Stimulated activated CD8-positive, alpha-beta memory T cell treated with anti-CD3 and anti-CD28 coated beads, Interleukin-12 subunit alpha, Interleukin-12 subunit beta, amount 100 ng/mL, for 1 hour (primary cell): ENCODE data around the gene FLT4.

Experiments
- DNase-seq: peaks from one replicate; pipeline ENCODE4 v3.0.0-alpha.2; 2020; ENCODE audit warnings: low read depth

FLT4 gene

DNA sequence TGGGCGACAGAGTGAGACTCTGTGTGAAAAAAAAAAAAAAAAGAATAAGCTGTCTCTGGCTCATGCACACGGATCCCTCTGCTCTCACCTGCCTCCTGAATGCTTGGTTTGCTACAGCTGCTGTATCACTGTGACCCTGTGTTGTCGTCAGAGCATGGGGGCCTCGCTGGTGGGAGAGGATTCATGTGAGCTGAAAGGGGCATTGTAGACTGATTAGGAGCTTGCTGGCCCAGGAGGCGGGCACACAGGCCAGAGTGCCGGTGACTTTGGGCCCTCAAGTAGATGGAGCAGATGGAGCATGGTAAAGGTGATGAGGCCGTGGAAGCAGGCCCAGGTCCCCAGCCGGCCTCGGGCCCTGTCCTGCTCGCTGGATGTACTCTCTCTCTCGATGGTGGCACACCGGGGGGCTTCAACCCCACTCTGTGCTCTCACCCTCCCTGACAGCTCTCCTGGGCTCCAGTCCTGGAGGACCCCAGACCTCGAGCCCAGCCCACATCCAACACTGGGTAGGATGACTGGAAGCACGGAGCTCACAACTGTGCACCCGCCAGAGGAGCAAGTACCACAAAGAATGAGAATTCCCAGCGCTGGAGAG, 7.1 kb downstream of the FLT4 start:
- no peak for DNase-seq

DNA sequence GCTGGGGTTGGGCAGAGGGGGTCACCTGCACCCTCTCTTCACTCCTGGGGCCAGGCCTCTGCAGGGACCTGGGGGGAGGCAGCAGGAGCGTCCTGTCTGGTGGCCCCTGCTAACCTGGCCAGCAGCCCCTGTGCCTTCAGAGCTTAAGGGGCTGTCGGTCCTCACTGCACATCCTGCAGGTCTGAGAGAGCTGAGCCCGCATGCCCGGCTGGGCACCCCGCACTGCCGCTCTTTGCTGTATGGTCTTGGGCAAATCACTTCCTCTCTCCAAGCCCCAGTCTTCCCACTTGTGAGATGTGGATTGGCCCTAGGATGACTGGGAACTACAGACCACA, 7.9 kb downstream of the FLT4 start:
- DNase-seq = no peak

DNA sequence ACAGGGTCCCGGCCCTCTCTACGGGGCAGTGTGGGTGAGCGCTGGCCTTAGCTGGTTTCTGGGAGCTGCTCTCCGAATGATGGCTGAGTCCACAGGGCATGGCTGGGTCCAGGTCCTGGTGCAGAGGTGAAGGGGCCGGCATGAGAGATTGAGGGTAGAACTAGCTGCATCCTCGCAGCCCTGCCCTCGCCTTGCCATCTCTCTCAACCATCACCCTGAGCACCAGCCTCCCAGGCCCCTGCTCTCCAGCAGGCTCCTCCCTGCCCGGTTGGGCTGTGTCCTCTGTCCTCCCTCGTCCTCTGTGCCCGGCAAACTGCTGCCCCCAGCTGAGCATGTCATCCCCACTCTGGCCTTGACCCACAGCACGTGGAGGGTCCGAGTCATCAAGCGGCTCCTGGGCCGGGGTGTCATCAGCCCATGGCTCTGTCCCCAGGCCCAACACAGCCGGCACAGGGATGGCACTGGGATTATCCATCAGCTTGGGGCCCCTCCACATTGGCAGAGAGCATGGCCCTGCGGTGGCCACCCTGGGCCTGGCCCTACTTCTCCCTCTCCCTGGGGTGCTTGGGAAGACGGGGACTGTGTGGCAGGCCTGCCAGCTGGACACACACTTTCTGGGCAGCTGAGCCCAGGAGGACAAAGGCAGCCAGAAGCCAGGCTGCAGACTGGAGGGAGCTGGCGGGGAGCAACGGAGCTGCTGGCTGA, 8.4 kb downstream of the FLT4 start:
- DNase-seq = no peak

DNA sequence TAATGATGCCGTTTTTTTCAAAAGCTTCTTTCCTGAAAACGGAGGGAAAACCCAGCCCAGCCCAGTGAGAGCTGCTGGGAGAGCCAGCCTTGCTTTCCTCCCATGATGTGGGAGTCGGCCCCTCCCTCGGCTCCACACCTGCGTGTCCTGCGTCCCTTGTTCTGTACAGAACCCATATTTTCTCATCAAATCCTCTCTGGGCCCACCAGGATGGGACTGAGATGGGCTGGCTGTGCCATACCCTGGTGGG, 8.9 kb downstream of the FLT4 start:
- no peak for DNase-seq

DNA sequence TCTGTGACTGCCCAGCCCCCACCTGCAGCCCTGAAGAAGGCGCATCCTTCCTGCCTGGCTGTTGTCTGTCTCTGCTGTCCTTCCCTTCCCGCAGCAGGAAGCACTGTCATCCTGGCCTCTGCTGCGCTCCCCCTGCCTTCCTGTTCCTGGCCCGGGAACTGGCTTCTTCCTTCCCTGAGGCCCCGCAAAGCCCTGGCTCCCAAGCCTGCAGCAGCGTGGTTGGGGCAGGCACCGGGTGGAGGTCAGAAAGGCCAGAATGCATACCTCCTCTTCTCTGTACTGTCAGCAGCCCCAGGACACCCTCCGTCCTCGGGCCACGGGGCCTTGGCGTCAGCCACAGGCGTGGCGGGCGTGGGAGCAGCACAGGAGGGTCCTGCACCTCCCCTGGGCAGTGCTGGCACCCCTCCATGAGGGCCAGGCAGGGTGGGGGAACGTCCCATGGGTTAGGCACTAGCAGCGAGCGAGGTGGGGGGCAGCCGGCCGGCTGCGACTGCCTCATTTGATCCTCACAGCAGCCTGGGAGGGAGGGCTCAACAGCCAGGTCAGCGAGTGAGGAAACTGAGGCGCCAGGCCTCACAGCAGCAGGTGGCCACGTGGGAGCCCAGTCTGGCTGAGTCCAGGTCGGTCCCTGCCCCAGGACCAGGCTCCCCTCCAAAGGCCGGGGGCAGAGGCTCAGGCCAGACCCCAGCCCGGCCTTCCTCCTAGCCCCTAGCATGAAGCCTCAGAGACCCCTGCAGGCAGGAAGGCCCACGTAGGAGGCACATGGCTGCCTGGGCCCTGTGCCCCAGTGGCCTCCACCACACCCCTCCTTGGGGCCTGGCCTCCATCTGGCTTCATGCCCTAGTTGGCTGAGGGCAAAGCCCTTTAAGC, 9.4 kb downstream of the FLT4 start:
- DNase-seq = no peak

DNA sequence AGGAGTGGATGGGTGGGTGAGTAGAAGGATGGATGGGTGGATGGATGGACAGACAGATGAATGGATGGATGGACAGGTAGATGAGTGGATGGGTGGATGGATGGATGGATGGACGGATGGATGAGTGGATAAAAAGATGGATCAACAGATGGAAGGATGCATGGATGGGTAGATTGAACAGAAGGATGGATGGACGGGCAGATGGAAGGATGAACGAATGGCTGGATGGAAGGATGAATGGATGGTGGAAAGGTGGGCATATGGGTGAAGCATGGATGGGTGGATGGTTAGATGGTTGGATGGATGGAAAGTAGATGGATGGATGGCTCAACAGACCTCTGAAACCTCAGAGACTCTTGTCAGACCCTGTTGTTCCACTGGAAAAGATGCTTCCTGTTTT, 10.1 kb downstream of the FLT4 start:
- DNase-seq = no peak

DNA sequence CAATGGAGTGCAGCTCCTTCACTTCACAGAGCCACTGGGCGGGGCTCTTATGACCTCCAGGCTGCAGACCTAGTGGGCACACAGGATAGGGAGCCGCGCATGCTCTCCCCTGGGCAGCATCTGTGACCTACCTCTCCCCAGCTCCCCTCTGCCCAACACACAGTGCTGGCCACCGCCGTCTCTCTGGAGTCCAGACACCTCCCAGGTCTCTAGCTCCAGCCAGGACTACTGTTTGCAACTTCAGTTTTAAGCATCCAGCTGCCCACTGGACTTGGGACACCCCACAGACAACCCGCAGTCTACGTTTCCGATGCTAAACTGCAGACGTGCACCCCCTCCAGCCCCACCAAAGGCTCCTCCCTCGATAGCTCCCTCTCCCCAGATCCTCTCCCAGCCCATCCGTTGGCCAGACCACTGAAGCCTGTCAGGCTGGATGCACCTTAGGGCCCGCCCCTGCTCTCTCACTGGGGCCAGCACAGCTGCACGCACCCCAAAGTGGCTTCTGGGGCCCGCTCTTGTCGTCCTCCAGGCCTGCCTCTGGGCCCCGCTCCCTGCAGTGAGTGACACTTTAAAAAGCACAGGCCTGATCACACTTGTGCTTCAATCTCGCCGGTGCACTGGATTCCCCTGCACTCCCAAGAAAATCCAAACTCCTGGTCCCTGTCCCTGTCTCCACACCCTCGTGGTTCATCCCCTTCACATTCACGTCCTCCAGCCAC, 11.3 kb downstream of the FLT4 start:
- no peak for DNase-seq

DNA sequence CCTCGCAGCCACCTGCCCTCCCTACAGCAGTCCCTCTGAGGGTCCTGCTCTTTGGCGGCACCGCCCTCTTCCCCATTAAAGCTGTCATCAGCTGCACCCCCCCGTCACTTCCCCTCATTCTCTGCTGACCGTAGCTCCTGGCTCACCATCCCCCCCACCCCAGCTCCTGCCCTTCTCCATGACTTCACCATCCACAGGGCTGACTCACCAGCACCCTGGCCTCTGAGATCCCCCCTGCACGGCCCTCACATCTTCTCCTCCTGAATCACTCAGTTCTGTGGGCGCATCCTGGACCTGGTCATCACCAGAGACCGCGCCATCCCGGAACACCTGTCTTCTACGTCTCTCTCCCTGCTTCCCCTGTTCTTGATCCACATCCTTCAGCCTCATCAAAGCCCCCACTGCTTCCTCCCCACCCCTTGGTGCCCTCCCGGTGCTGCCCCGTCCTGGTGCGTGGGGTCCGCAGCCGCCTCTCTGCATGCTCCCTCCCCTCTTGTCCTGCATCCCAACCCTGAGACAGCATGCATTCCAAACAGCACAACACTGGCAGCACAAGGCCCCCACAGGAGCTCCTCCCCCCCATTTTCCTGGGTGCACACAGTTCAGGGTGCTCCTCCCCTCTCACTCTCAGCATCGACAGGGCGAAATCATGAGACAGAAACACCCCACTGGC, 12.9 kb downstream of the FLT4 start:
- DNase-seq = no peak

DNA sequence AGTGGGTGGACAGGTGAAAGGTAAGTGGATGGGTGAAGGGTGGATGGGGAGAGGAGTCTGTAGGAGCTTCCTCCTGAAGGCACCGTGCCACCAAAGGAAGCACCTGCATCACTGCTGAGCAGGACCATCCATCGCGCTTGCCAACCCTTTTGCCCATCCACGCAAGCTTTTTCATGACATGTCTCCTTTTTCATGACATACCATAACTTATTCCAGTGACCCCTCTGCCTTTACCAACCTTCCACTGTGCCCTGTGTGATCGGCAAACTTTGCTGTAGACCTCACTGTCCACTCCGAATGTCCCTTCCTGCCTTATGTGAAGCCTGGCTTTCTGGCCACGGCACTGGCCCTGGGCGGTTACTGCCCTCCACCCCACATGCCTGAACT, 13.4 kb downstream of the FLT4 start:
- DNase-seq = no peak

DNA sequence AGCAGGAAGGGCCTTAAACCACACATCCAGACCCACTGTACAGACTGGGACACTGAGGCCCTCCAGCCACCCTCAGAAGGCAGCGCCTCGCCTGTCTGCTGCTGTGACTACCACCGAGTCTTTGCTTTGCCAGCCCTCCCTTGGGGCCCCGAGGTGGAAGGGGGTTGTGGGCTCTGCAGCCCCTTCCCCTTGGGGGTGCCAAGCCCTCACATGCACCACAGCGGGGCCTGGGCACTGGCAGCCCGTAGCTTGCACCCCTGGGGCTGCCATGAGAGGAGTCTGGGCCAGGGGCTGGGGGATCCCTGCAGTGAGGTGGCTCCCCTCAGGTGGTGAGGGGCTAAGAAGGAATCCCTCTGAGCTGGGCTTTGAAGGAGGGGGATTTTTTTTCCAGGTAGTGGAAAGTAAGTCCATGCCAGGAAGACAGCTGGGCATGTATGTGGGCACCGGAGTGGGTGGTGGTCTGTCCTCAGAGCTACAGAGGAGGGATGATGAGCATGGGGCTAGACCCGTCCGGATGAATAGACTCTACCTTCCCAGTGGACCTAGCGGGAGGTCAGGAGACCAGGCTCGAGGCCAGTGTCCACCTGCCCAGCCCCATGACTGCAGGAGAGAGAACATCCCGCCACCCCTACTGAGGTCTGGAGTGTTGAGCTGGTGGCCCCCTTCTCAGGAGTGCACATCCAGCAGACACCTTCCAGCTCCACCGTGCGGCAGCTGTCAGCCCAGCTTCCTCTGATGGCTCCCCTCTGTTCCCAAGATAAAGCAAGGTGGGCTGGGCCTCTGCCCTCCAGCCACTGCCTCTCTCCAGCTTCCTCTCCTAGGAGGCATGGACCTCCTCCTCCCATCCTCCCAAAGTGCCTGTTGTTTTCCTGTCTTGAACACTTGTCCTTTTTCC, 15.9 kb downstream of the FLT4 start:
- no peak for DNase-seq

DNA sequence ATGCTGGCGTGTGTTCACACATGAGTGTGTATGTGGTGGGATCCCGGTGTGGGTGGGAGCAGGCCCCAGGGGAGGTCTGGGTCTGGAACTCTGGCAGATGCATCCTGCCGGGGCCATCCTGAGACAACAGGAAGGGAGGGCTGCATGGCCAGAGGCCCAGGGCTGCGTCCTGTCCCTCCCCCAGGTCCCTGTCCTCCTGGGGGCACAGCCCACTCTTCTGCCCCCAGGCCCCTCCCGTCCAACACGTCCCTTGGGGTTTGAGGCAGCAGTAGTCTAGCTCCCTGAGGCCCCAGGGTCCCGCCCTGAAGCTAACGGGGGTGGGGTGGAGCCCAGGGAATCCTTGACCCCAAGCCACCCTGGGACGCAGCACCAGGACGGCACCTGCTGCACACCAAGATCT, 16.6 kb downstream of the FLT4 start:
- no peak for DNase-seq

DNA sequence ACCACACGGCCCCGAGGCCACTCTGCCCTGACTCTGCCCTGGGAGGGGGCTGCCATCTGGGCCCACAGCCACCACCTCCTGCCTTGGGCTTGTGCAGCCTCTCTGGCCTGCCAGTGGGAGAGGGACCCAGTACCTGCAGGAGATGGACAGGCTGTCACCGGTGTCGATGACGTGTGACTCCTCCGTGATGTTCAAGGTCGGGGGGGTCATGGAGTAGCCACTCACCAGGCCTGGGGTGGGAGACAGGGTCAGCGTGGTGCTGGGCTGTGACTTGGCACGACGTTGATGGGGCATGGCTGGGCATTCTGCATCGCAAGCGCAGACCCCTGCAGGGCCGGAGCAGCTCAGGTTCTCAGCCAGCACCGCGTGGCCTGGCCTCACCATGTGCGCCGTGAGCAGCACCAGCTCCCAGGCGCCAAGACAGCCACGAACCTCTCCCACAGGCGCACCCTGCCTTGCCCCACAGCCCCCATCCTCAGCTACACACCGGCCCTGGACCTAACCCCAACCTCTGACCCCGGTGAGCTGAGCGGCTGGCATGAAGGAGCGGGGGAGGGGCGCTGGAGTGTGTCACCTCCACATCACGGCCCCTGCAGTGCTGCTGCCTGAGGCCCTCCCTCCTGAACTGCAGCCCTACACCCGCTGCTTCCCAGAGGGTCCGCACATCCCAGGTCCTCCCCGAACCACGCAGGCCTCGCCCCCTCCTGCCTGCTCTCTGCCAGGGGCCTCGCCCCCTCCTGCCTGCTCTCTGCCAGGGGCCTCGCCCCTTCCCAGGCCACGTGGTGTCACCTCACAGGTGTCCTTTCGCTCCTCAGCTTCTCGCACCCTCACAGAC, 17.6 kb downstream of the FLT4 start:
- DNase-seq = no peak

DNA sequence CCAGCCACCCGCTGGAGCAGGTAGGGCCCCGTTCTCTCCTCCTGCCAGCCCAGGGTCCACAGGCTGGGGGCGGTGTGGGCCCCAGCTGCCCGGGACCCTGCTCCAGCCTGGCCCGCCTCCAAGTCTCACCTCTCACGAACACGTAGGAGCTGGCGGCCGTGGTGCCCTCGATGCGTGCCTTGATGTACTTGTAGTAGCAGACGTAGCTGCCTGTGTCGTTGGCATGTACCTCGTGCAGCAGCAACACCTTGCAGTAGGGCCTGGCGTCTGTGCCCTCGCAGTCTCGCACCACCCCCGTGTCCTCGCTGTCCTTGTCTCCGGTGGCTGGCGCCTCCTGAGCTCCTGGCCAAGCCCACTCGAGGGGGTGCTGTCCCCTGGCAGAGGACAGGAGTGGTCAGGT, 19.0 kb downstream of the FLT4 start:
- DNase-seq = no peak

DNA sequence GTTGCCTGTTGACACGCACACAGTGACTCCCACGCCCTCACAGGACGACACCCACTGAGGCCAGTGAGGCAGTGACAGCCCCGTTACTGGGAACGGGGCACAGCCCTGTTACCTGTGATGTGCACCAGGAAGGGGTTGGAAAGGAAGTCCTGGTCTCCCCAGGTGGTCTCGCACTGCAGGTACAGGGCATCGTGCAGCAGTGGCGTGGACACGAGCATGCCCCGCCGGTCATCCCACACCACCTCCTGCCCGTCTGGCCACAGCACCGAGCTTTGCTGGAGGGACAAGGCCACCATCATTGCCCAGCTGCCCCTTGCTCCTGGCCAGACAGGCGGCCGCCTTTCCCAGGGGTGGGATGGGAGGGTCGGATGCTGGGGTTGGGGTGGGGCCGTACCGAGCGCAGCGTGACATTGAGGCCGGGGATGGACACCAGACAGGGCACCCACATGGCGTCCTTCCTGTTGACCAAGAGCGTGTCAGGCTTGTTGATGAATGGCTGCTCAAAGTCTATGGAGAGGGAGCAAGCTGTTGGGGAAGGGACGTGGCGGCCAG, 19.5 kb downstream of the FLT4 start:
- DNase-seq = no peak

DNA sequence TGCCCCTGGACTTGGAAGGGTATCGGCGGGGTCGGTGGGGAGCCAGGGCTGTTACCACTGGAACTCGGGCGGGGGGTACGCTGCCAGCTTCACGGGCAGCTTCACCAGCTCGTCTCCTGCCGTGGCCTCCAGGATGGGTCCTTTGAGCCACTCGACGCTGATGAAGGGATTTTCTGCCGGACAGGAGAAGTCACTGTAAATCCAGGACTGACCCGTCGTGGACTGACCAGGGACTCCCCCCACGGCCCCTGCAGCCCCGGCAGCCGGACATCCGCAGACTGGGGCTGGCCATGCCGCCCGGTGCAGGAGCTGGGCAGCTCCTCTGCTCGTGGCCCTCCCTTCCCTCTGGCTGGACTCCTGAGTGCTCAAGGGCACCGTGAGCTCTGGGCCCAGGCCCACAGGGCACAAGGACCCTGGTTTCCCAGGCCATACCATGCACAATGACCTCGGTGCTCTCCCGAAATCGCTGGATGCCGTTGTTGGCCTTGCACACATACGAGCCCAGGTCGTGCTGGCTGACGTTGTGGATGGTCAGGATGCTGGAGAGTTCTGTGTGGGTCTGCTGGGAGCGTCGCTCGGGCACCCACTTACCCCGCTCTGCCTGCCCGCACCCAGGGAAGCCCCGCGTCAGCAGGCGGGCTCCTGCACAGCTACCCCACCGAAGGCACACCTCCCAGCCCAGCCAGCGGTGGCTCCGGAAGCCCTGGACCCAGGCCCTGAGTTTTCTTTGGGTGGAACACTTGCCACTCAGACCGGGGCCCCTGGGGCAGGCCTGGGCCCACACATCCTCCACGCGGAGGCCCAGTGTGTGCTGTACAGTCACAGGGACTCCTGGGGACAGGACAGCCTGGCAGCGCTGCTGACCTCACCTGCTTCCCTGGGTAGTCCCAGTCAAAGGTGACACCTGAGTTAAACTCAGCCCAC, 20.3 kb downstream of the FLT4 start:
- no peak for DNase-seq

DNA sequence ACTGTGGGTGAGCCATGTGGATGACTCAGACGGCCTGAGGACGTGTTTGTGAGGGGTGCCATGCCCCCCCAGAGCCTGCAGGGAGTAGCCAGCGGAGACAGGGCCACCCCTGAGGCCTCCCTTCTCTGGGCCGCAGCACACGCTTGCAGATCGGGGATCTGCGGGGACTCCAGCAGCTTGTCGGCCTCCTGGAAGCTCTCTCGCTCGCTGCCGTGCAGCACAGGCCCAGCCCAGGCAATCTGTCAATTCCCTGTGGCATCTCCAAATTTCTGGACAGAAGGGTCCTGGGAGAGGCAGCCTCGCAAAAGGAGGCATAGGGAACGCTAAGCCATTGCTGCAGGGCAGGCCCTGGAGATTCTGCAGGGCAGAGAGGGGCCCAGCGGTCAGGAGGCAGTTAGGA, 21.2 kb downstream of the FLT4 start:
- no peak for DNase-seq

DNA sequence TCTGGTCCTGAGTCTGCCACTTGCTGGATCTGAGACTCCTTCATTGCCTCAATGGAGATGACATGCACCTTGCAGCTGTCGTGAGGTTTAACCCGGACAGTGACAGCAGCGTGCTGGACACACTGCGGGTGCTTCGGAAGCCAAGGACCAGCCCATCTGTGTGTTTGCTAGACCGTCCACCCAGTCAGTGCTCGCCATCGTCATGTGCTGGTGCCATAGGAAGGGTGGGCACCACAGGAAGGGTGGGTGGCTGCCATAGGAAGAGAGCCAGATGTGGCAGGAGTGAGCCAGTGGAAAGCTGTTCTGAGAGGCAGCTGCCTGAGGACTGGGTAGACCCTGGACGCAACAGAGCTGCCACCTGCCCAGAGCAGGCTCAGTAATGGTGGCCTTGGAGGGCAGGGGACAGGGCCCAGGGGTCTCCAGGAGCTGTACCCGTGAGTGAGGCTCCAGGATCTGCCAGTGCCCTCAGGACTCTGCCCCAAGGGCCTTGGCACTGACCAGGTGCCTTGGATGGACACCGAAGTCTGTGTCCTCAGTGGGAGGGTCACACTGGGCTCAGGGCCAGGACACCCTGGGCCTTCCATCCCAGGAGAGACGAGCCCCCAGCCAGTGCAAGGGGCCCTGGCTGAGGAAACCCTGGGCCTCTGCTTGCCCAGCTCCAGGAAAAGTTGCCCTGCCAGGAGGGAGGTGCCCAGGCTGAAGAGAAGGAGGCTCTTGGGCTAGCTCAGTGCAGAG, 21.8 kb downstream of the FLT4 start:
- DNase-seq = no peak

DNA sequence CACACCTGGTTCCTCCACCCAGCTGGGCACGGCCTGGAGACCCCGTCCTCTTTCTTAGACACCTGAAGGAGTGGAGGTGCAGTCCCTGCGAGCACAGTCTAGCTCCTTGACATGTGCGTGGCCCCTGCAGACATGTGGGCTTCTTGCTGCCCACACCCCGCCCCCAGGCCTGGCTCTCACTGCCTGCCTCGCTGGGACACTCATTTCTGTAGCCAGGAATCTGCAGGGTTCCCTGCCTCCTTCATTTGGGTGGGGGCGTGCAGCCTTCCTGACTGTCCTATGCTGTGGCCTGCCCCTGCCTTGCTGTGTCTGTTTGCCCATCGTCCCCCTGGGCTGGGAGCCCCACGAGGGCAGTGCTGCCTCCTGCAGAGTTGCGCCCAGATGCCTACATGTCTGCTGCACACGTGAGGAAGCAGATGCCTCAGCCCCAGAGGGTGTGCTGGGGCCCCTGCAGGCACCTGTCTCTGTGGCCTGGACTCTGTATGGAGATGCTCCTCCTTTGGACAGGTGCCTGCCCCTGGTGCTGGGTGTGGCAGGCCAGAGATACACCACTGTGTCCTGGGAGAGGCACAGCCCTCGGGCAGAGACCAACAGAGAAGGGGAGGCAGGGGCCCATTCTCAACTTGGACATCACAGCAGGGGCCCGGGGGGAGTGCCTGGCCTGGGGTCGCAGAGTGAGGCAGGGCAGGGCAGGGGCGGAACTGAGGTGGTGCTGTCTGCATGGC, 22.6 kb downstream of the FLT4 start:
- DNase-seq = no peak
